WTC11 (cell line): ENCODE measurements around the gene ERC2. TPM values are rescaled to one million over a fixed set of nuclear protein-coding genes. Genes with fewer than 3 reads are reported as not detected.

Experiments
- ATAC-seq: fragments of 200-7000 bp; cut with Tn5 transposase; 2 replicates; pipeline ENCODE4 v1.10.0; 2021; ENCODE audit warnings: mild to moderate bottlenecking, moderate library complexity
- CTCF ChIA-PET: fragments of 300-600 bp; sonication (Branson Sonifier 250); formaldehyde crosslinking; loops from one replicate; lab custom pipeline; 2021; ENCODE audit warnings: antibody characterized with exemption; lab: Charles Lee
- POLR2A ChIA-PET: fragments of 350-600 bp; sonication (Branson Sonifier 250); formaldehyde crosslinking; loops from one replicate; lab custom pipeline; 2021; ENCODE audit warnings: antibody characterized with exemption; lab: Charles Lee
- DNase-seq: peaks from one replicate; pipeline ENCODE4 v3.0.0; 2021; ENCODE audit warnings: low spot score
- H3K27ac Mint-ChIP-seq: 2 replicates; pipeline ENCODE4 v1.8.0; 2021; ENCODE audit warnings: mixed read lengths
- H3K27me3 Mint-ChIP-seq: 2 replicates; pipeline ENCODE4 v1.8.0; 2021; ENCODE audit warnings: low read depth, mild to moderate bottlenecking, moderate library complexity, mixed read lengths
- H3K36me3 Mint-ChIP-seq: 2 replicates; pipeline ENCODE4 v1.8.0; 2021; ENCODE audit warnings: mixed read lengths
- H3K4me1 Mint-ChIP-seq: 2 replicates; pipeline ENCODE4 v1.8.0; 2022; ENCODE audit warnings: mixed read lengths
- H3K4me3 Mint-ChIP-seq: 2 replicates; pipeline ENCODE4 v1.8.0; 2021; ENCODE audit warnings: mild to moderate bottlenecking, moderate library complexity, mixed read lengths
- H3K9me3 Mint-ChIP-seq: 2 replicates; pipeline ENCODE4 v1.8.0; 2021; ENCODE audit warnings: mixed read lengths
- CTCF ChIP-seq: fragments of 200-600 bp; IDR thresholded peaks from 2 replicates; pipeline ENCODE4 v1.8.0; 2022; ENCODE audit warnings: antibody characterized with exemption
- EMX1 ChIP-seq: fragments of 250-450 bp; sonication (Bioruptor Pico); IDR thresholded peaks from 2 replicates; pipeline ENCODE4 v1.8.0; 2021; ENCODE audit warnings: mild to moderate bottlenecking
- ESRRA ChIP-seq: sonication (generic); formaldehyde crosslinking; IDR thresholded peaks from 2 replicates; pipeline ENCODE4 v1.8.1; 2022; ENCODE audit warnings: mild to moderate bottlenecking, missing genetic modification reagents, borderline replicate concordance
- ETV6 ChIP-seq: sonication (generic); formaldehyde crosslinking; IDR thresholded peaks from 2 replicates; pipeline ENCODE4 v1.8.1; 2022; ENCODE audit warnings: mild to moderate bottlenecking, missing genetic modification reagents
- FOXJ3 ChIP-seq: sonication (generic); formaldehyde crosslinking; IDR thresholded peaks from 2 replicates; pipeline ENCODE4 v1.9.0; 2021; ENCODE audit warnings: missing genetic modification reagents, mild to moderate bottlenecking, borderline replicate concordance
- FOXP1 ChIP-seq: sonication (generic); formaldehyde crosslinking; IDR thresholded peaks from 2 replicates; pipeline ENCODE4 v1.8.0; 2022; ENCODE audit warnings: missing genetic modification reagents, mild to moderate bottlenecking, moderate library complexity, borderline replicate concordance
- IRF2 ChIP-seq: sonication (generic); formaldehyde crosslinking; IDR thresholded peaks from 2 replicates; pipeline ENCODE4 v1.8.0; 2022; ENCODE audit warnings: low read depth, missing genetic modification reagents, borderline replicate concordance
- SOX15 ChIP-seq: fragments of 250-450 bp; sonication (Bioruptor Pico); IDR thresholded peaks from 2 replicates; pipeline ENCODE4 v1.9.0; 2021; ENCODE audit warnings: mild to moderate bottlenecking
- TP53 ChIP-seq: sonication (generic); formaldehyde crosslinking; IDR thresholded peaks from 2 replicates; pipeline ENCODE4 v1.8.1; 2023; ENCODE audit warnings: mild to moderate bottlenecking, missing genetic modification reagents
- ZBTB43 ChIP-seq: sonication (generic); formaldehyde crosslinking; IDR thresholded peaks from 2 replicates; pipeline ENCODE4 v1.8.1; 2023; ENCODE audit warnings: mild to moderate bottlenecking, missing genetic modification reagents
- ZMAT4 ChIP-seq: fragments of 250-450 bp; sonication (Bioruptor Pico); IDR thresholded peaks from 2 replicates; pipeline ENCODE4 v1.9.0; 2021; ENCODE audit warnings: mild to moderate bottlenecking
- ZNF138 ChIP-seq: sonication (generic); formaldehyde crosslinking; conservative IDR thresholded peaks from 2 replicates; pipeline ENCODE4 v1.8.1; 2022; ENCODE audit warnings: mild to moderate bottlenecking, moderate library complexity, missing genetic modification reagents
- ZNF219 ChIP-seq: sonication (generic); formaldehyde crosslinking; IDR thresholded peaks from 2 replicates; pipeline ENCODE4 v1.8.0; 2023; ENCODE audit warnings: missing genetic modification reagents, mild to moderate bottlenecking, borderline replicate concordance
- ZNF396 ChIP-seq: fragments of 250-450 bp; sonication (Bioruptor Pico); IDR thresholded peaks from 2 replicates; pipeline ENCODE4 v1.8.0; 2021; ENCODE audit warnings: mild to moderate bottlenecking, moderate library complexity, borderline replicate concordance
- ZNF416 ChIP-seq: fragments of 250-450 bp; sonication (Bioruptor Pico); IDR thresholded peaks from 2 replicates; pipeline ENCODE4 v1.9.0; 2021; ENCODE audit warnings: mild to moderate bottlenecking, inconsistent platforms
- ZNF671 ChIP-seq: fragments of 250-450 bp; sonication (Bioruptor Pico); IDR thresholded peaks from 2 replicates; pipeline ENCODE4 v1.8.0; 2021; ENCODE audit warnings: mild to moderate bottlenecking
- total RNA-seq: library from RNA; stranded (reverse); gene quantifications from 3 replicates; pipeline ENCODE4 v1.2.3, GENCODE V29; 2021
- TF ChIP-seq, protein P1 (sequence below): sonication (generic); formaldehyde crosslinking; IDR thresholded peaks from 2 replicates; pipeline ENCODE4 v1.8.0; 2022; ENCODE audit warnings: mild to moderate bottlenecking, missing genetic modification reagents
- TF ChIP-seq, protein P2 (sequence below): sonication (generic); formaldehyde crosslinking; IDR thresholded peaks from 2 replicates; pipeline ENCODE4 v1.8.0; 2022; ENCODE audit warnings: mild to moderate bottlenecking, missing genetic modification reagents
- TF ChIP-seq, protein P3 (sequence below): fragments of 250-450 bp; sonication (Bioruptor Pico); IDR thresholded peaks from 2 replicates; pipeline ENCODE4 v1.8.0; 2021; ENCODE audit warnings: mild to moderate bottlenecking
- TF ChIP-seq, protein P4 (sequence below): sonication (generic); formaldehyde crosslinking; IDR thresholded peaks from 2 replicates; pipeline ENCODE4 v1.8.0; 2022; ENCODE audit warnings: mild to moderate bottlenecking, missing genetic modification reagents

ERC2 gene
- total RNA-seq, 1 experiment from 2014 or later, result 23.5 TPM

GRCh38 chr3:56365905-56366640, 102.2 kb downstream of the ERC2 start:
- peaks cover 8% of the 10 kb centered on the region for H3K9me3 Mint-ChIP-seq
- H3K4me3 Mint-ChIP-seq, result no peak overlapping the region
- peaks cover 2% of the 10 kb centered on the region for H3K36me3 Mint-ChIP-seq
- ATAC-seq, result no peak
- ChIA-PET CTCF (interaction anchor here (2.5 kb wide), 1 partner anchor 19 kb away, joined by 12 read pairs; no protein-coding TSS in a partner anchor), POLR2A (no interaction called here)
- H3K27me3 Mint-ChIP-seq, result no peaks in the 10 kb centered on the region
- DNase-seq, result no peak
- TF ChIP-seq FOXJ3 (no peak), ZNF396 (CRISPR knock-in tag) (no peak), SOX15 (no peak), EMX1 (no peak), IRF2 (CRISPR knock-in tag) (no peak), ZMAT4 (CRISPR knock-in tag) (no peak), ESRRA (no peak), ZBTB43 (CRISPR knock-in tag) (no peak), CTCF (no peak)
- TF ChIP-seq, protein P1, sequence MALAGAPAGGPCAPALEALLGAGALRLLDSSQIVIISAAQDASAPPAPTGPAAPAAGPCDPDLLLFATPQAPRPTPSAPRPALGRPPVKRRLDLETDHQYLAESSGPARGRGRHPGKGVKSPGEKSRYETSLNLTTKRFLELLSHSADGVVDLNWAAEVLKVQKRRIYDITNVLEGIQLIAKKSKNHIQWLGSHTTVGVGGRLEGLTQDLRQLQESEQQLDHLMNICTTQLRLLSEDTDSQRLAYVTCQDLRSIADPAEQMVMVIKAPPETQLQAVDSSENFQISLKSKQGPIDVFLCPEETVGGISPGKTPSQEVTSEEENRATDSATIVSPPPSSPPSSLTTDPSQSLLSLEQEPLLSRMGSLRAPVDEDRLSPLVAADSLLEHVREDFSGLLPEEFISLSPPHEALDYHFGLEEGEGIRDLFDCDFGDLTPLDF (CRISPR knock-in tag), result no peak
- TF ChIP-seq, protein P2, sequence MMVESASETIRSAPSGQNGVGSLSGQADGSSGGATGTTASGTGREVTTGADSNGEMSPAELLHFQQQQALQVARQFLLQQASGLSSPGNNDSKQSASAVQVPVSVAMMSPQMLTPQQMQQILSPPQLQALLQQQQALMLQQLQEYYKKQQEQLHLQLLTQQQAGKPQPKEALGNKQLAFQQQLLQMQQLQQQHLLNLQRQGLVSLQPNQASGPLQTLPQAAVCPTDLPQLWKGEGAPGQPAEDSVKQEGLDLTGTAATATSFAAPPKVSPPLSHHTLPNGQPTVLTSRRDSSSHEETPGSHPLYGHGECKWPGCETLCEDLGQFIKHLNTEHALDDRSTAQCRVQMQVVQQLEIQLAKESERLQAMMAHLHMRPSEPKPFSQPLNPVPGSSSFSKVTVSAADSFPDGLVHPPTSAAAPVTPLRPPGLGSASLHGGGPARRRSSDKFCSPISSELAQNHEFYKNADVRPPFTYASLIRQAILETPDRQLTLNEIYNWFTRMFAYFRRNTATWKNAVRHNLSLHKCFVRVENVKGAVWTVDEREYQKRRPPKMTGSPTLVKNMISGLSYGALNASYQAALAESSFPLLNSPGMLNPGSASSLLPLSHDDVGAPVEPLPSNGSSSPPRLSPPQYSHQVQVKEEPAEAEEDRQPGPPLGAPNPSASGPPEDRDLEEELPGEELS (CRISPR knock-in tag), result no peak
- peak overlapping the region; percentile 29 for H3K27ac Mint-ChIP-seq
- peaks cover 20% of the 10 kb centered on the region for H3K4me1 Mint-ChIP-seq

DNA sequence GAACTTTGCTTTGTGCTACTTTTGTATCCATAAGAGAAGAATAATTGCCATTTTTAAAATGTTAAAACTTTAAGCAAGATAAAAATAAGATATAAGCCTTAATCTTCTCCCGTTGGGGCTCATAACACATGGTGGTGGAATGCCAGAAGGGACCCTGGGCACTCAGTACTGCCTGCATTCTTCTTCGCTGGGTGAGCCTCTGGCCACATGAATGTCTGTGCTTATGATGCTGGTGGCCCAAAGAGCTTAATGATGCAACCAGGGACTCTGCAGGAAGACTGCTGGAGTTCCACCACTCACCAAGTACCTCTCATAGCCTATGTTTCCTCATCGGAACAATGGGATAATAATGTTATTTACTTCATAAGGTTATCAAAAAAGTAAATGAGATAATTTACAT, 103.6 kb downstream of the ERC2 start:
- H3K27me3 Mint-ChIP-seq, result no peaks in the 10 kb centered on the region
- peaks cover 9% of the 10 kb centered on the region for H3K36me3 Mint-ChIP-seq
- TF ChIP-seq FOXP1 (CRISPR knock-in tag) (no peak), ZNF671 (CRISPR knock-in tag) (no peak), IRF2 (CRISPR knock-in tag) (no peak), ETV6 (CRISPR knock-in tag) (no peak), ZNF138 (CRISPR knock-in tag) (no peak), ZNF416 (CRISPR knock-in tag) (no peak), ZNF219 (CRISPR knock-in tag) (no peak), TP53 (CRISPR knock-in tag) (no peak)
- TF ChIP-seq, protein P3, sequence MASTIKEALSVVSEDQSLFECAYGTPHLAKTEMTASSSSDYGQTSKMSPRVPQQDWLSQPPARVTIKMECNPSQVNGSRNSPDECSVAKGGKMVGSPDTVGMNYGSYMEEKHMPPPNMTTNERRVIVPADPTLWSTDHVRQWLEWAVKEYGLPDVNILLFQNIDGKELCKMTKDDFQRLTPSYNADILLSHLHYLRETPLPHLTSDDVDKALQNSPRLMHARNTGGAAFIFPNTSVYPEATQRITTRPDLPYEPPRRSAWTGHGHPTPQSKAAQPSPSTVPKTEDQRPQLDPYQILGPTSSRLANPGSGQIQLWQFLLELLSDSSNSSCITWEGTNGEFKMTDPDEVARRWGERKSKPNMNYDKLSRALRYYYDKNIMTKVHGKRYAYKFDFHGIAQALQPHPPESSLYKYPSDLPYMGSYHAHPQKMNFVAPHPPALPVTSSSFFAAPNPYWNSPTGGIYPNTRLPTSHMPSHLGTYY (CRISPR knock-in tag), result no peak
- TF ChIP-seq, protein P4, sequence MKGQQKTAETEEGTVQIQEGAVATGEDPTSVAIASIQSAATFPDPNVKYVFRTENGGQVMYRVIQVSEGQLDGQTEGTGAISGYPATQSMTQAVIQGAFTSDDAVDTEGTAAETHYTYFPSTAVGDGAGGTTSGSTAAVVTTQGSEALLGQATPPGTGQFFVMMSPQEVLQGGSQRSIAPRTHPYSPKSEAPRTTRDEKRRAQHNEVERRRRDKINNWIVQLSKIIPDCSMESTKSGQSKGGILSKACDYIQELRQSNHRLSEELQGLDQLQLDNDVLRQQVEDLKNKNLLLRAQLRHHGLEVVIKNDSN, result no peak
- ChIA-PET CTCF (interaction anchor here (1.0 to 2.5 kb wide), 2 partner anchors 17 to 61 kb away, joined by 3 to 12 read pairs; no protein-coding TSS in a partner anchor), POLR2A (no interaction called here)
- no peak overlapping the region for H3K27ac Mint-ChIP-seq
- peaks cover 14% of the 10 kb centered on the region for H3K9me3 Mint-ChIP-seq
- H3K4me1 Mint-ChIP-seq, result peaks cover 13% of the 10 kb centered on the region
- DNase-seq (no peak), ATAC-seq (no peak)
- no peak overlapping the region for H3K4me3 Mint-ChIP-seq
